GM23338 (cell line): ENCODE results near the gene KEL. TPM values are rescaled to one million over a fixed set of nuclear protein-coding genes. Genes with fewer than 3 reads are reported as not detected.

ENCODE experiments used
- ATAC-seq: fragments of 200-7000 bp; cut with Tn5 transposase; 3 replicates; pipeline ENCODE4 v1.9.1; 2020
- DNase-seq: peaks from one replicate; pipeline ENCODE4 v3.0.0-alpha.2; 2015; ENCODE audit warnings: low spot score
- H2AFZ ChIP-seq: fragments of 200-600 bp; sonication (generic); 2 replicates; pipeline ENCODE4 v1.8.0; 2016; ENCODE audit warnings: antibody characterized with exemption, mild to moderate bottlenecking, moderate library complexity
- H3F3A ChIP-seq: fragments of 200-600 bp; sonication (generic); replicated peaks from 2 replicates; pipeline ENCODE4 v1.8.0; 2017; ENCODE audit warnings: antibody characterized with exemption, mixed run types, low read depth
- H3K27ac ChIP-seq: fragments of 200-600 bp; sonication (generic); 2 replicates; pipeline ENCODE4 v1.6.1; 2016; ENCODE audit warnings: low read depth
- H3K27me3 ChIP-seq: fragments of 200-600 bp; sonication (generic); 2 replicates; pipeline ENCODE4 v1.8.0; 2016; ENCODE audit warnings: mild to moderate bottlenecking, mixed run types, moderate library complexity; ENCODE audit not compliant: insufficient read depth
- H3K36me3 ChIP-seq: fragments of 200-600 bp; sonication (generic); 2 replicates; pipeline ENCODE4 v1.8.0; 2016; ENCODE audit warnings: mild to moderate bottlenecking; ENCODE audit not compliant: insufficient read depth
- H3K4me1 ChIP-seq: fragments of 200-600 bp; sonication (generic); 2 replicates; pipeline ENCODE4 v1.8.0; 2016; ENCODE audit warnings: mild to moderate bottlenecking, moderate library complexity; ENCODE audit not compliant: insufficient read depth
- H3K4me2 ChIP-seq: fragments of 200-600 bp; sonication (generic); 2 replicates; pipeline ENCODE4 v1.7.1; 2017; ENCODE audit warnings: mixed run types
- H3K4me3 ChIP-seq: fragments of 200-600 bp; sonication (generic); 2 replicates; pipeline ENCODE4 v1.6.1; 2016; ENCODE audit warnings: mixed run types
- H3K79me2 ChIP-seq: fragments of 200-600 bp; sonication (generic); replicated peaks from 2 replicates; pipeline ENCODE4 v1.8.0; 2017; ENCODE audit warnings: mild to moderate bottlenecking; ENCODE audit not compliant: insufficient read depth
- H3K9me2 ChIP-seq: fragments of 200-600 bp; sonication (generic); 2 replicates; pipeline ENCODE4 v1.8.0; 2017; ENCODE audit not compliant: insufficient read depth
- H4K20me1 ChIP-seq: fragments of 200-600 bp; sonication (generic); replicated peaks from 2 replicates; pipeline ENCODE4 v1.8.0; 2017; ENCODE audit warnings: mild to moderate bottlenecking; ENCODE audit not compliant: insufficient read depth
- H3K27ac Mint-ChIP-seq: 2 replicates; pipeline ENCODE4 v1.8.0; 2020; ENCODE audit warnings: inconsistent platforms, mild to moderate bottlenecking, moderate library complexity, mixed read lengths
- H3K27me3 Mint-ChIP-seq: 3 replicates; pipeline ENCODE4 v1.8.0; 2022; ENCODE audit warnings: low read depth, mild to moderate bottlenecking, moderate library complexity, mixed read lengths, inconsistent platforms; ENCODE audit not compliant: insufficient read depth, poor library complexity
- H3K36me3 Mint-ChIP-seq: 3 replicates; pipeline ENCODE4 v1.8.0; 2021; ENCODE audit warnings: low read depth, mild to moderate bottlenecking, inconsistent platforms, moderate library complexity, mixed read lengths
- H3K4me1 Mint-ChIP-seq: 3 replicates; pipeline ENCODE4 v1.8.0; 2020; ENCODE audit warnings: mild to moderate bottlenecking, inconsistent platforms, mixed read lengths
- H3K4me3 Mint-ChIP-seq: 3 replicates; pipeline ENCODE4 v1.8.0; 2021; ENCODE audit warnings: moderate library complexity, mild to moderate bottlenecking, inconsistent platforms, mixed read lengths
- H3K9me3 Mint-ChIP-seq: 3 replicates; pipeline ENCODE4 v1.8.0; 2020; ENCODE audit warnings: moderate library complexity, mild to moderate bottlenecking, inconsistent platforms, mixed read lengths
- CREB1 ChIP-seq: fragments of 250-450 bp; sonication (Bioruptor Pico); IDR thresholded peaks from 2 replicates; pipeline ENCODE4 v1.5.0; 2020; ENCODE audit warnings: low read depth, mild to moderate bottlenecking, moderate library complexity
- CTCF ChIP-seq, 2 experiments: fragments of 200-600 bp in 1 of 2; sonication (generic) in 1 of 2; conservative IDR thresholded peaks; 2 replicates each; pipeline versions ENCODE4 v1.5.1 to v1.6.1; 2016 to 2017; ENCODE audit warnings: antibody characterized with exemption in 2 of 2, low read depth in 2 of 2, mild to moderate bottlenecking in 2 of 2, moderate library complexity in 1 of 2
- EZH2phosphoT487 ChIP-seq: fragments of 200-600 bp; sonication (generic); IDR thresholded peaks from one replicate; pipeline ENCODE4 v1.8.1; 2018; ENCODE audit warnings: antibody characterized with exemption; ENCODE audit not compliant: unreplicated experiment
- polyA plus RNA-seq: library from polyadenylated mRNA; unstranded; fragments of >200 nt; fragmentation: Nextera tagmentation; extraction: Ambion mirVana; gene quantifications from 2 replicates; pipeline ENCODE4 v1.2.1, GENCODE V29; 2016
- total RNA-seq: library from RNA; depleted of rRNA; stranded (reverse); fragments of >200 nt; shearing (Covaris generic); gene quantifications from 2 replicates; pipeline ENCODE4 v1.2.3, GENCODE V29; 2014
- TF ChIP-seq, protein P1 (sequence below): IDR thresholded peaks from one replicate; pipeline ENCODE4 v1.6.1; 2018; ENCODE audit warnings: antibody characterized with exemption; ENCODE audit not compliant: unreplicated experiment

Gene KEL
- total and polyA plus RNA-seq, 2 experiments from 2014 or later = 1.2 to 3.6 TPM

DNA sequence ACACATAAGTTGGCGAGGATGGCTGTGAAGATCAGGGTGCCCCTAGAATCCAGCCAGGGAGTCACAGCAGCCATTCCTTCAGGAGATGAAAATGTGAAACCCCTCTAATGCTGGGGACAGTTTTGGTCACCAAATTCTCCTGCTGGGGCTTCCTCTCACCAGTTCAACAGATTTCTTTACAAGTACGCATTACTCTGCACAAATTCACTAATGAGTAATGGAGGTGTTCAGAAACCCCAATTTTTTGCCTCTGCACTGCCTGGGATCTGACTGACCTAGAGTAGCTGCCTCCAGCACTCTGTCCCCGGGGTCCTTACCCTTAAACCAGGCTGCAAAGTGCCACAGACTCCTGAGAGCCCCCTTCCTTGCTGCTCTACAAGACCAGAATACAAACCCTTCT lies 44.7 kb downstream of the KEL start:
- Histone ChIP-seq H3K36me3 (no peaks in the 10 kb centered on the region), H3K27ac (no peak overlapping the region), H2AFZ (no peak overlapping the region), H3K27me3 (no peaks in the 10 kb centered on the region), H3K4me2 (no peak overlapping the region), H3F3A (no peaks in the 10 kb centered on the region), H3K9me2 (peaks cover 6% of the 10 kb centered on the region), H4K20me1 (no peaks in the 10 kb centered on the region), H3K4me3 (no peak overlapping the region), H3K79me2 (no peaks in the 10 kb centered on the region), H3K4me1 (no peaks in the 10 kb centered on the region)
- no peak for DNase-seq
- TF ChIP-seq, protein P1, sequence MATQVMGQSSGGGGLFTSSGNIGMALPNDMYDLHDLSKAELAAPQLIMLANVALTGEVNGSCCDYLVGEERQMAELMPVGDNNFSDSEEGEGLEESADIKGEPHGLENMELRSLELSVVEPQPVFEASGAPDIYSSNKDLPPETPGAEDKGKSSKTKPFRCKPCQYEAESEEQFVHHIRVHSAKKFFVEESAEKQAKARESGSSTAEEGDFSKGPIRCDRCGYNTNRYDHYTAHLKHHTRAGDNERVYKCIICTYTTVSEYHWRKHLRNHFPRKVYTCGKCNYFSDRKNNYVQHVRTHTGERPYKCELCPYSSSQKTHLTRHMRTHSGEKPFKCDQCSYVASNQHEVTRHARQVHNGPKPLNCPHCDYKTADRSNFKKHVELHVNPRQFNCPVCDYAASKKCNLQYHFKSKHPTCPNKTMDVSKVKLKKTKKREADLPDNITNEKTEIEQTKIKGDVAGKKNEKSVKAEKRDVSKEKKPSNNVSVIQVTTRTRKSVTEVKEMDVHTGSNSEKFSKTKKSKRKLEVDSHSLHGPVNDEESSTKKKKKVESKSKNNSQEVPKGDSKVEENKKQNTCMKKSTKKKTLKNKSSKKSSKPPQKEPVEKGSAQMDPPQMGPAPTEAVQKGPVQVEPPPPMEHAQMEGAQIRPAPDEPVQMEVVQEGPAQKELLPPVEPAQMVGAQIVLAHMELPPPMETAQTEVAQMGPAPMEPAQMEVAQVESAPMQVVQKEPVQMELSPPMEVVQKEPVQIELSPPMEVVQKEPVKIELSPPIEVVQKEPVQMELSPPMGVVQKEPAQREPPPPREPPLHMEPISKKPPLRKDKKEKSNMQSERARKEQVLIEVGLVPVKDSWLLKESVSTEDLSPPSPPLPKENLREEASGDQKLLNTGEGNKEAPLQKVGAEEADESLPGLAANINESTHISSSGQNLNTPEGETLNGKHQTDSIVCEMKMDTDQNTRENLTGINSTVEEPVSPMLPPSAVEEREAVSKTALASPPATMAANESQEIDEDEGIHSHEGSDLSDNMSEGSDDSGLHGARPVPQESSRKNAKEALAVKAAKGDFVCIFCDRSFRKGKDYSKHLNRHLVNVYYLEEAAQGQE = no peak
- Mint-ChIP-seq H3K36me3 (no peaks in the 10 kb centered on the region), H3K4me3 (no peak overlapping the region), H3K27me3 (peaks cover 5% of the 10 kb centered on the region), H3K4me1 (peaks cover 2% of the 10 kb centered on the region; the same call in 1 of the 3 replicates), H3K27ac (no peak overlapping the region), H3K9me3 (no peaks in the 10 kb centered on the region; the same call in 2 of the 3 replicates)
- no peak for ATAC-seq

DNA sequence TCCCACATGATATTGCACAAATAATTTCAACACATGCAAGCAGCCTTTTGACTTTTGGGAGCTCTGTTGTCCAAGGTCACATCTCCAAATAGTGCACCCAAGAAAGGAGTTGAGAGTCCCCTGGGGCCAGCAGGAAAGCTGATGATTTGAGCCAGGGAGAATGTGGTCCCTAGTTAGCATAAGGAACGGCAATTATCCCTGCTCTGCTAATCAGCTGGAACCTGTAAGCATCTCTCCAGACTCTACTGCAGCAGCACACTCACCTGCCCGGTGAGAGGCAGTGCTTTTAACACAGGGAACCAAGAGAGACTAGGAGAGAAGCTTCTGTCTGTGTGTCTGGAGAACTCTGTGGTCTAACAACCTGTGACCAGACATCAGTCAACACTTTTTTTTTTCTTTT lies 45.7 kb downstream of the KEL start:
- Histone ChIP-seq H3K79me2 (no peaks in the 10 kb centered on the region), H3F3A (no peaks in the 10 kb centered on the region), H3K4me3 (no peak overlapping the region), H3K36me3 (no peaks in the 10 kb centered on the region), H4K20me1 (no peaks in the 10 kb centered on the region), H3K27me3 (no peaks in the 10 kb centered on the region), H2AFZ (no peak overlapping the region), H3K9me2 (peaks cover 6% of the 10 kb centered on the region), H3K4me2 (no peak overlapping the region), H3K4me1 (no peaks in the 10 kb centered on the region), H3K27ac (no peak overlapping the region)
- no peak for TF ChIP-seq CREB1
- Mint-ChIP-seq H3K4me3 (no peak overlapping the region), H3K27me3 (peaks cover 5% of the 10 kb centered on the region), H3K4me1 (peaks cover 2% of the 10 kb centered on the region; the same call in 1 of the 3 replicates), H3K9me3 (no peaks in the 10 kb centered on the region; the same call in 2 of the 3 replicates), H3K36me3 (no peaks in the 10 kb centered on the region), H3K27ac (no peak overlapping the region)
- DNase-seq = no peak
- ATAC-seq = no peak

DNA sequence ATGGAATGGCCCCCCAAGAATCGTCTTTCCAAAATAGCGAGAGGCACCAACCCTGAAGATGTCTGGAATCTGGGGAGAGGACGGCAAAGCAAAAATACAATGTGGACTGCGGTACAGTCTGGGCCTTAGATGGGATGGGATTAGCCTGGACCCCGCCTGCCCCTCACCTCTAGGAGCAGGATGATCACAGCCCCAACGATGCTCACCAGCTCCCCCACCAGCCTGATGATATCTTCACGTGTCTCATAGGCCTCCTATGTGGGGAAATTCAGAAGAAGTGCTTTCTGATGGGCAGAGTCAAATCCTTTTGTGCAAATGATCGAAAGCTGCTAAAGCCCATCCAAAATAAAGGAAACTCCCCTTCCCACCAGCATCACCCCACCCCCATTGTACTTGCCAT lies 46.8 kb downstream of the KEL start:
- H3K9me3 Mint-ChIP-seq = no peaks in the 10 kb centered on the region; the same call in 2 of the 3 replicates
- H3K9me2 ChIP-seq = peaks cover 6% of the 10 kb centered on the region
- no peaks in the 10 kb centered on the region for H3K27me3 ChIP-seq
- no peaks in the 10 kb centered on the region for H3F3A ChIP-seq
- no peak overlapping the region for H3K4me2 ChIP-seq
- H2AFZ ChIP-seq = no peak overlapping the region
- TF ChIP-seq, protein P1 = no peak
- TF ChIP-seq EZH2phosphoT487 (no peak), CTCF (conservative IDR thresholded peaks at IDR 0.05; ENCODE audit: low read depth in 2 of 2) (peak in 1 of 2 experiments; percentile 35; a peak in 2 of 4 replicates)
- no peak overlapping the region for H3K27ac ChIP-seq
- no peaks in the 10 kb centered on the region for H3K4me1 ChIP-seq
- no peaks in the 10 kb centered on the region for H3K36me3 ChIP-seq
- H3K4me1 Mint-ChIP-seq = peaks cover 2% of the 10 kb centered on the region; the same call in 1 of the 3 replicates
- H4K20me1 ChIP-seq = no peaks in the 10 kb centered on the region
- H3K79me2 ChIP-seq = no peaks in the 10 kb centered on the region
- ATAC-seq (peak; percentile 44; the same call in 1 of the 3 replicates), DNase-seq (no peak)
- H3K4me3 ChIP-seq = no peak overlapping the region
- H3K36me3 Mint-ChIP-seq = no peaks in the 10 kb centered on the region
- H3K4me3 Mint-ChIP-seq = no peak overlapping the region
- no peak overlapping the region for H3K27ac Mint-ChIP-seq
- peaks cover 6% of the 10 kb centered on the region for H3K27me3 Mint-ChIP-seq
